ENCODE results near the gene ADAM12.

DNA sequence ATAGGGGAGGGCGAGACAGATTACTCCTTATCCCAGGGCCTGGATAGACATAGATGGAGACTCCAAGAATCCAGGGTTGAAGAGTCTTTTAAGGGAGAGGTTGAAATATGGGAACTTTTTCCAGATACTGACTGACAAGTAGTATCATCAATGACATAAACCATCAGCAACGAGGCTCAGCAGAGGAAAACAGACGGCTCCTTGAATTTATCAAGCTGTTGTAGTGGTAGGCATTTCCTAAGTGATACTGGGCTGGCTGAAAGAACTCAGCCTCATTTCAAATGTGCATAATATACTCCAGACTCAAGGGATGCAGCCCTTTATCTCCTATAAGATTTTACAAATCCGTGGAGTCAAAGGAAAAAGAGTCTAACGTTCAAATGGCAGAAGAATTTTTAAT is 341.4 kb downstream of the ADAM12 start:
- TF ChIP-seq POLR2AphosphoS5 (IDR thresholded peaks at IDR 0.05; ENCODE audit: low read depth, low read length) (no peak), POLR2A (IDR thresholded peaks at IDR 0.05; ENCODE audit: low read depth, low read length) (no peak), TAF1 (IDR thresholded peaks at IDR 0.05; ENCODE audit: low read depth, low read length) (no peak), SPI1 (IDR thresholded peaks at IDR 0.05; ENCODE audit: low read depth, low read length) (no peak), PAX5 (IDR thresholded peaks at IDR 0.05; ENCODE audit: insufficient read depth, low read length, severe bottlenecking) (no peak), POU2F2 (IDR thresholded peaks at IDR 0.05; ENCODE audit: low read depth, low read length) (no peak)

Data from GM12891 (cell line).